ENCODE data around the gene SBSN. TPM values are rescaled to one million over a fixed set of nuclear protein-coding genes. Genes with fewer than 3 reads are reported as not detected.
A peak's percentile ranks its signal among the peaks of the same experiment; 100 is the strongest.

The SBSN gene
- total RNA-seq, 1 experiment from 2014 or later: 0.15 TPM

GRCh38 chr19:35533822-35534392, 5.8 kb upstream of the SBSN start:
- H2AFZ ChIP-seq (ENCODE audit: low read length): no peak overlapping the region
- no peak overlapping the region for H2BK20ac ChIP-seq (ENCODE audit: low read depth, low read length, poor library complexity, severe bottlenecking)
- TF ChIP-seq CTCF (conservative IDR thresholded peaks at IDR 0.05): no peak
- no CpG with 5 or more reads among the region's 30 CpGs for WGBS (ENCODE audit: extremely low coverage, insufficient read length, low lambda C conversion rate)
- DNase-seq: peak; percentile 71
- H3K4me1 Mint-ChIP-seq: peaks cover 30 to 36% of the 10 kb centered on the region in 2 experiments
- peak overlapping the region in 2 of 3 experiments; percentile 36 to 64; a peak in 1 of 7 replicates for H3K27ac Mint-ChIP-seq
- no peaks in the 10 kb centered on the region for H3K9me3 ChIP-seq (ENCODE audit: control insufficient read depth, low read depth, low read length)
- no peaks in the 10 kb centered on the region; a peak in 1 of 7 replicates for H3K36me3 Mint-ChIP-seq (ENCODE audit: insufficient read depth in 1 of 3, low read depth in 3 of 3)
- H3K27me3 Mint-ChIP-seq (ENCODE audit: low read depth): peaks cover 44% of the 10 kb centered on the region
- 0 out of 2 replicates have a peak, but pooled peaks cover 2% of the 10 kb centered on the region for H3K4me1 ChIP-seq (ENCODE audit: insufficient read depth, low read length)
- no peak overlapping the region for H3K14ac ChIP-seq (ENCODE audit: insufficient read depth, low read length)
- H3K27me3 ChIP-seq (ENCODE audit: insufficient read depth, low read length): no peaks in the 10 kb centered on the region
- no peak overlapping the region for H2BK15ac ChIP-seq (ENCODE audit: low read depth, low read length)
- H3K79me2 ChIP-seq (ENCODE audit: insufficient read depth, low read length): no peaks in the 10 kb centered on the region
- H2BK120ac ChIP-seq (ENCODE audit: low read depth, low read length, poor library complexity, severe bottlenecking): no peak overlapping the region
- H2BK12ac ChIP-seq (ENCODE audit: insufficient read length, low read depth, low read length): no peak overlapping the region
- no peak overlapping the region for H4K91ac ChIP-seq (ENCODE audit: insufficient read length, low read depth, low read length)
- no peaks in the 10 kb centered on the region for H3K9me3 Mint-ChIP-seq
- no peak overlapping the region for H3T11ph ChIP-seq (ENCODE audit: low read length)
- no peak overlapping the region for H2BK5ac ChIP-seq (ENCODE audit: insufficient read length, low read length)
- no peak overlapping the region for H3K23ac ChIP-seq (ENCODE audit: insufficient read length, low read depth, low read length)
- H3K23me2 ChIP-seq (ENCODE audit: insufficient read length, low read depth, low read length, poor library complexity, severe bottlenecking): no peaks in the 10 kb centered on the region
- H3K56ac ChIP-seq (ENCODE audit: insufficient read length, low read depth, low read length): no peak overlapping the region
- H3K27ac ChIP-seq (ENCODE audit: insufficient read length, low read depth, low read length): no peak overlapping the region
- H3K4me2 ChIP-seq (ENCODE audit: insufficient read depth, insufficient read length, low read length): peak overlapping the region; percentile 17
- H3K4me3 Mint-ChIP-seq: peak overlapping the region in 1 of 2 experiments; percentile 43; a peak in 1 of 5 replicates
- H4K8ac ChIP-seq (replicated peaks; ENCODE audit: insufficient read length, low read depth, low read length): no peak overlapping the region
- no peaks in the 10 kb centered on the region for H4K20me1 ChIP-seq (ENCODE audit: control insufficient read depth, insufficient read depth, insufficient read length)
- H2AK5ac ChIP-seq (ENCODE audit: insufficient read length, low read length): no peak overlapping the region
- H3K18ac ChIP-seq (ENCODE audit: insufficient read length, low read depth, low read length): no peak overlapping the region
- H3K79me1 ChIP-seq (ENCODE audit: insufficient read depth, low read depth, low read length, poor library complexity, severe bottlenecking): no peaks in the 10 kb centered on the region
- H4K5ac ChIP-seq (ENCODE audit: insufficient read length, low read depth, low read length): no peak overlapping the region
- H3K9ac ChIP-seq (ENCODE audit: extremely low read depth, insufficient read length, low read length): no peak overlapping the region
- no peak overlapping the region for H3K4ac ChIP-seq (ENCODE audit: low read depth, low read length)
